ENCODE data around the gene FUT8.

FUT8 gene

GRCh38 chr14:65560340-65561027, 148.0 kb downstream of the FUT8 start:
- no peak for DNase-seq

- DNase-seq: no peak
Measured at GRCh38 chr14:65564370-65564769, 151.8 kb downstream of the FUT8 start.

DNA sequence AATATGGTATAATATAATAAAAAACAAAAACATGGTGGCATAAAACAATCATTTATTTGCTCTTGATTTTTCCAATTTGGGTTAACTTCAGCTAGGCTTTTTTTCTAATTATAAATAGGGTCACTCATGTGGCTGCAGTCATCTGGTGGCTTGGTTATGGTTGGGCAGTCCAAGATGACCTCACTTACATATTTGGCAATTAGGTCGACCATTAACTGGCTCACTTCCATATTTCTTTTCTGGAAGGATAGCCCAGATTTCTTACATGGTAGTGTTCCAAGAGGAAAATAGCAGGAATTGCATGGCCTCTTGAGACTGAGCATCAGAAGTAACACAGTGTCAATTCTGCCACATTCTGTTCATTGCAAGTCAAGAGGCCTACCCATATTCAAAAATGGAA, 153.4 kb downstream of the FUT8 start:
- DNase-seq: no peak

GRCh38 chr14:65566820-65567522, 154.4 kb downstream of the FUT8 start:
- DNase-seq: no peak

DNA sequence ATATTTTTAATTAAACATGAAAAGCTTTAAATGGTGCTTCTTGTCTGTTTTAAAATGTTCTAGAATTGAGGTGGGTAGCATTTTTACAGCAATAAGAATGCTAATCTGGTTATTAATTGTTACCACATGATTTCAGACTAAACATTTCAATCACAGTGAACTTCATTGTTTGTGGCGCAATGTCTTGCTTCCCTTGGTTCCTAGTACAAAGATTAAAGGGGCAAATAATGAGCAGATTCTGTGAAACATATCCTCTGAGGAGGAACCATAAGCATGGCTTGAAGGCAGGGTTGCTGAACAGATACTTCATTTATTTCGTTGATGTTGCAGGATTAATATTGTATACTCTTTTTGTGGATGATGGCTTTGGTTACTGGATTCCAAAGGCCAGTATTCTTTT, 162.1 kb downstream of the FUT8 start:
- DNase-seq: no peak

GRCh38 chr14:65575389-65575788, 162.9 kb downstream of the FUT8 start:
- DNase-seq: no peak

- no peak for DNase-seq
Measured at GRCh38 chr14:65580973-65581372, 168.4 kb downstream of the FUT8 start.

DNA sequence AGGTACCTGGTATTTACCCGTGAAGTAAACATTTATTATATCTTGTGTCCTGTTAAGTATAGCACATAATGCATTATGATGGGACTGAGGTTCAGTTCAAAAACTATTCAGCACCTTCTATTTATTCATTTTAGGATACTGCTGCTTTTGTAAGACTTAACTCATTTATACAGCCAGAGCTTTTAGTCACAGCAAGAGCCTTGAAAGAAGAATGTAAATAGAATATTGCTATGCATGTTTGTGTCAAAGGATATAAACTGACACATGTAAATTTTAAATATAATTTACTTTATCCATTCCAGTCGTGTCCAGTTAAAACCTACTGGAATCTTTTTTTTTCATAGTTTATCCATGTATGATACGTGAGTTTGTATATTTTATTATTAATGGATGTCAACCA, 168.8 kb downstream of the FUT8 start:
- no peak for DNase-seq

DNA sequence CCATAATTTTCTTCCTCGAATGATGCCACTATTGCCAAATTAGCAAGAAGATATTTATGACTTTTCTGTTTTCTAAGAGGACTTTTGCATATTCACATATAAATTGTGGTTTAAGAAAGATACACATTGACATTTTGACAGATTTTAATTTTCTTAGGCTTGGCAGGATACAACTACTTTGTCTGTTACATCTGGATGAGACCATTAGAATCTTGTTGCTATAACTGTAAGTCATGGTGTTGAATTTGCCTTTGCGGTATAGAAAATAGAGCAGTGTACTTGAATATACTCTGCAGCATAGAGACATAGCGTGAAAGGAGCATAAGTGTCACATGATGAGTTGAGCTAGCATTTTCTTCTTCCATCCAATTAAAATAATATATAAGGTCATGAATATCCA, 169.3 kb downstream of the FUT8 start:
- DNase-seq: no peak

GRCh38 chr14:65585216-65585615, 172.7 kb downstream of the FUT8 start:
- no peak for DNase-seq

DNA sequence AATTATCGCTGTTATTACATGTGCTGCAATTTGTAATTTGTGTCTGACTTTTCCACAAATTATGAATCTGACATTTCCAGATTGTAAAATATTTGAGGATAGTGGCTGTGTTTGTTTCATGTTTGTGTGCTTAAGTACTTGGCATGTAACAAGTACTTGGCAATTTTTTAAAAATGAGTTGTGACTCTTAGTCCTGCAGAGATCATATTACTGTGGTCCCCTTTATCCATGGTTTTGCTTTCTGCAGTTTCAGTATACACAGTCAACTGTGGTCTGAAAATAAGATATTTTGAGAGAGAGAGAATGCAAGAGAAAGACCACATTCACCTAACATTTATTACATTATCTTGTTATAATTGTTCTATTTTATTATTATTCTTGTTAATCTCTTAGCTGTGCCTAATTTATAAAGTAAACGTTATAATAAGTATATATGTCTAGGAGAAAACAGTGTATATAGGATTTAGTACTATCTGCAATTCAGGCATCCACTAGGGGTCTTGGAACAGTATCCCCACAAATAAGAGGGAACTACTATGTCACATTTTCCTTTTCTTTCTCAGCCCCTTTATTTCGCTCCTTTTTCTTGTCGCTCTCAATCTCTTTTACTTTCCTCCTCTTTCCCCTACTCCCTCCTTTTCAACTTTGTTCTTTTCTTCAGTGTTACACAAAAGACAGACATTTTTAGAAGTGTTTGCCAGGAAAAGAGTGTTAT, 176.1 kb downstream of the FUT8 start:
- DNase-seq: no peak

DNA sequence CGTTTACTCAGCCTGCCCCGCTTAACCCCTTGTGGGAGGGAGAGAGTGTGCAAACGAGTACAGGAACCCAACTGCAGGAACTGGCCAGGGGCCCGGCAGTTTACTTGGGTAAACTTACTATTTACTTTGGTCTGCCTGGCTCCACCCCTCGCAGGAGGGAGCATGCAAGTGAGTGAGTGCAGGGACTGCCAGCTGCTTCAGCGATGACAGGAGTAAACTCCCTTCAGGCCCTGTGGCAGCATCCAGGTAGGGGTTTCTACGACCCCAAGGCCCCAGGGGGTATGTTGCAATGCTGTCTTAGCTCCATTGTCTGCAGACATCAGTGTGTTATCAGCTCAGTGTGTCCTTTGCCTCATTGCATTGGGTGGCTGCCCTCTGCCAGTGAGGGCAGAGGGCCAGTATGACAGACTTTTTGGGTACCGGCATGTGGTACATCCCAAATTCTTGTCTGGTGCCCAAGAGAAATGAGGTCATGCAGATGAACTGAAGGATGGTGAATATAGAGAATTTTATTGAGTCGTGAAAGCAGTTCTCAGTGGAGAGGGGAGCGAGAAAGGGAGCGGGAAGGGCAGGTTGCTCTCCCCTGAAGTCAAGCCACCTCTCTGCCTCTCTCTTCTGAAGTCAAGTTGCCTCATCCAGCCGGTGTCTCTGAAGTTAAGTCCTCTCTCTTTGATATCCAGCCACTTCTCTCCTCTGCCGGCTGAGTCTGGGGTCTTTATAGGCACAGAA, 181.8 kb downstream of the FUT8 start:
- no peak for DNase-seq

DNA sequence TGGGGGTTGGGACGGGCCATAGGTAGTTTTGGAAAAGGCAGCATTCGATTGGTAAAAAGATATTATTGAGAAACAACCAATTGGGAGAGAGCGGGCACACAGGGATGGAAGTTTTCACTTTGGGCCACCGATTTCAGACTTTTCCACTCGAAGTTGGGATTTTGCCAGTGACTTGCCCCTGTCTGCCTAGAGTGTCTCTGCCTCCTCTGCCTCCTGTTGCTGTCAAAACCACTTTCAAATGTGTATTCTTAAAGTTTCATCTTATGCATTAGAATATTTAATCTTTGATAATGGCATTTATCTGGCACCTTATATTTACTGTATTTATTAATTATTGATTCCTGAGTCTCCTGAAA, 182.3 kb downstream of the FUT8 start:
- DNase-seq: no peak

DNA sequence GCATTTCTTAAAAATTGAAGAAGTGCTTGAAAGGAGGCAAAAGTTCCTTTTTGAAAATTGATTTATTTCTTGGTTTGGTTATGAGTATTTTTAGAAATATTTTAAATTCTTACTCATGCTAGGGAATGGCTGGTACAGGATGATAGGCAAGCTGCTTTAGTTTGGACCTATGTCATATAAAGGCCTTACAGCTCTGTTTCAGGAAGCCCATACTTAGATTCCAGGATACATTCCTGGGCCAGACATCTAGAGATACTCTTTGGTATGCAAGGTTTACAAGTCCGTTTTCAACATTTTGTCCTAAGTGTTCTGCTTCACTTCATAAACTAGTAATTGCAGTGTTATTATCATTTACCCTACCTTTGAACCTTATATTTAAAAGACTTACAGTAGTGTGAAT, 186.8 kb downstream of the FUT8 start:
- no peak for DNase-seq

DNA sequence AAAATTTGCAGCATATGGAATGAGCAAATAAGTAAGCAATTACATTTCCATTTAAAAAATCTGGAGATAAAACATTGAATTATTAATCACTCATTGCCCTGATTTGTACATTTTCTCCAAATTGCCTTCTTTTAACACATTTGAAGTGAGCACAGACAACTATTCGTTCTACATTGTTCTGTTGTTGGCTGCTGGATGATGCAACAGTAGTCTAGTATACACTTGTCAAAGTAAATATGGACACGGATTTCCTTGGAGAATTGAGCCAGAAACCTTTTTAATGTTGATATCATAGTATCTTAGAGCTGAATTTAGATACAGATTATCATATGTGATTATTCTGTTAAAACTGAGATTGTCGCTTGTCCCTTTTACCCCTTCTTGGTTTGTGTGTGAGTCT, 188.2 kb downstream of the FUT8 start:
- DNase-seq: no peak

DNA sequence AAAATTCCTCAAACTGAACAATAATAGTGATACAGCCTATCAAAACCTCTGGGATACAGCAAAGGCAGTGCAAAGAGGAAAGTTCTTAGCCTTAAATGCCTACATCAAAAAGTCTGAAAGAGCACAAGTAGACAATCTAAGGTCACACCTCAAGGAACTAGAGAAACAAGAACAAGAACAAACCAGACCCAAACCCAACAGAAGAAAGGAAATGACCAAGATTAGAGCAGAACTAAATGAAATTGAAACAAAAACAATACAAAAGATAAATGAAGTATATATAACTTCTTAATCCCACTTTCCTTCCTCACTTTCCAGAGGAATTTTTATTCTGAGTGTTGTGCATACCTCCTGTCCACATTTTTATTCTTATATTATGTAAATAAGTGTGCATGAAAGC, 192.0 kb downstream of the FUT8 start:
- DNase-seq: no peak

- DNase-seq: no peak
Measured at GRCh38 chr14:65604936-65605335, 192.4 kb downstream of the FUT8 start.

DNA sequence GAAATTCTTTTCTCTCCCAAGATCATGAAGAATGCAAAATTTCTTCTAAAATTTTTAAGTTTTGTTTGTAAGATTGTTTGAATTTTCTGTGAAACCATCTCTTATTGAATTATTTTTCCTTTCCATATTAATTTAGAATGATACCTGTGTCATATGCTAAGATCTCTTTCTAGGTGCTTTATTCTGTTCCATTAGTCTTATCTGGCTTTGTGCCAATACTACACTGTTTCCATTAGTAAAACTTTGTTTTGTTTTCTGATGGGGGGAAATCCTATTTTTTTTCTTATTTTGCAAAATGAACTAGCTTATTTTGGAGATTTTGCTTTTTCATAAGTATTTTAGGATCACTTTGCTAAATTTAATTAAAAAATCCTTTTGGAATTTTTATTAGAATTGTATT, 193.9 kb downstream of the FUT8 start:
- no peak for DNase-seq

GRCh38 chr14:65613131-65613650, 200.7 kb downstream of the FUT8 start:
- no peak for DNase-seq

- no peak for DNase-seq
Measured at GRCh38 chr14:65618996-65619395, 206.5 kb downstream of the FUT8 start.

GRCh38 chr14:65620195-65620594, 207.7 kb downstream of the FUT8 start:
- DNase-seq: no peak

DNA sequence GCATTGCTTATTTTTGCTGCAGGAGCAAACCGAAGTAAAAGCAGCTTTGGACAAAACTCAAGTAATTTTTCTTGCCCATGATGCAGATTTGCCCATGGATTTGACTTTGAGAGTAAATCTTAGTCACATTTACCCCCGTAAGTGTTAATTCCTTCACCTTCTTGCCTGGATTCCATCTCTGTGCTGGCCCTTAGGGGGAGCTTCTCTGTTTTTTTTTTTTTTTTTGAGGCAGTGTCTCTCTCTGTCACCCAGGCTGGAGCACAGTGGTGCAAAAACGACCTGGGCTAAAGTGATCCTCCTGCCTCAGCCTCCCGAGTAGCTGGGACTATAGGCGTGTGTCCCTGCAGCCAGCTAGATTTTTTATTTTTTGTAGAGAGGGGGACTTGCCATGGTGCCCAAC, 210.2 kb downstream of the FUT8 start:
- no peak for DNase-seq

GRCh38 chr14:65623759-65624158, 211.2 kb downstream of the FUT8 start:
- no peak for DNase-seq

Data from inflammatory macrophage (primary cell).